ENCODE data around the gene ZNF202.
"Not testable (repeated sequence)": the region's sequence is repeated elsewhere in the genome, so short reads cannot be mapped to it uniquely, and the experiment has no call there.

Gene ZNF202

DNA sequence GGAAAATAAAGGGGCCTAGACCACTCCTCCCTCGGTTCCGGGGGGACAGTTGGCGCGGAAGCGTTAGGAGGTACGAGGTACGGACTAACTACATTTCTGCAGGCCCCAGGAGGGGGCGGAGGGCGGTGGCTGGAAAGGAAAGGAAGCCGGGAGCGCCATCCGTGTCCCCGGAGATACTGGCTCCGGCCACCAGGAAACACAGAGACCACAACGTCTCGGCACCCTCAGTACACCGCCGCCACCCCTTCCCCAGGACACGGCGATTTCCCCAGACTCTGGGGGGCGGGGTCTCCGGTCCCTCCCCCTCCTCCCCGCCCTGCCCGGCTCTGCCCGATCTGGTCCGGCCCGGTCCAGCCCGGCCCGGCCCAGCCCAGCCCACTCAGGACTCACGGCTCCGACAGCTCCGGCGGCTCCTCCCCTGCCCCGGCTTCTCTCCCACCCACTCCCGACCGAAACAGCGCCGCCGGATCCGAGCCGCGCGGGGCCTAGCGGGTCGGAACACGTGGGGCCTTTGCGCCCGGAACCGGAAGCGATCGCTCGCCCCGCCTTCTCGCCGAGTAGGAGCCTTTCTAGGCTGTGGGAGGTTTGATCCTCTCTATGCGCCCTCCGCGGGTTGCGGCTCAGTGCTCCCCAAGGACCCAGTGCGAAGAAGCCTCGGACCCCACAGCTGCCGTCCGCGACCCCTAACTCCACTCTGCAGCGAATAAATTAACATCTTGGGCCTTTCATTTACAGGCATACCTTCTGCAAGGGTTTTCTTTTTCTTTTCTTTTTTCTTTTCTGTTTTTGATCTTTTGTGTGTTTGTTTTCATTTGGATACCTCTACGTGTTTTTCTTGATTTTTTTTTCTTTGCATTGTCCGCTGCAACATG lies at the start of gene ZNF202:
TSS of gene ZNF202 (minus strand) at position 502 of the 872 bp plus-strand sequence. CDS start 10,772 bp downstream, outside the sequence.
- peak; percentile 81 for DNase-seq (ENCODE audit: low read depth)

DNA sequence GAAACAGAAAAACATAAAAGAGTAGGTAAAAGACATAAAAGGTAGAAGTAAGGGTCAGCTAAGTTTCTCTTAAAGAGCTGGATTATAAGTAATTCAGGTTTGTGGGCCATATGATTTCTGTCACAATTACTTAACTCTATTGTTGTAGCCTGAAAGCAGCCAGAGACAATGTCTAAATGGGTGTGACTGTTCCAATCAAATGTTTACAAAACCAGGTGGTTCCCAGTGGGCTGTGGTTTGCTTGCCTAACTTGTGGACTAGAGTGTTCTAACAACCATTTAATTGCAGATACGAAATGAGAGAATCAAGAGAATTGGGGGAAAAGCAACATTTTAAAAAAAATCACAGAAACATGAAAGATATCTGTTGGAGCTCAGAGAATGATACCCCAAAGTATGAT lies 42.1 kb upstream of the ZNF202 start:
- DNase-seq (ENCODE audit: low read depth), result no peak

DNA sequence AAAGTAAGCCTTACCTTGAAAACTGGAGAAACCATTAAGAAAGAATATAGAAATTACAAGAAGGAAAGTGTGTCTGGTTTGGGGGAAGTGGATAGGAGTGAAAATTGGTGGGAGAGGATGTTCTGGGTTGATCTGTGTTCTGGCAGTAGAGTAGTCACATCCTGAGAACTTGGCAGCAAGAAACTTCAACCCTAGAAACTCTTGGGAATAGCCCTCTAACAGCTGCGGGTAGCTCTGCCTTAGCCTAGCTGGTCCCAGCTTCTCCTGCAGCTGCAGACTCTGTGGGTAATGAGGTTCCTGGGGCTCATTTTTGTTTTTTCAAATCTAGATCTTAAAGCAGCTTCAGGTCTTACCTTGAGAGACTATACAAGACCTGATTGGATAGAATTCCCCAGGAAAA lies 37.1 kb upstream of the ZNF202 start:
- no peak for DNase-seq (ENCODE audit: low read depth)

- DNase-seq (ENCODE audit: low read depth), result no peak
Measured at GRCh38 chr11:123775715-123776549, 34.5 kb upstream of the ZNF202 start.

GRCh38 chr11:123775289-123775688 lies 33.8 kb upstream of the ZNF202 start:
- no peak for DNase-seq (ENCODE audit: low read depth)

DNA sequence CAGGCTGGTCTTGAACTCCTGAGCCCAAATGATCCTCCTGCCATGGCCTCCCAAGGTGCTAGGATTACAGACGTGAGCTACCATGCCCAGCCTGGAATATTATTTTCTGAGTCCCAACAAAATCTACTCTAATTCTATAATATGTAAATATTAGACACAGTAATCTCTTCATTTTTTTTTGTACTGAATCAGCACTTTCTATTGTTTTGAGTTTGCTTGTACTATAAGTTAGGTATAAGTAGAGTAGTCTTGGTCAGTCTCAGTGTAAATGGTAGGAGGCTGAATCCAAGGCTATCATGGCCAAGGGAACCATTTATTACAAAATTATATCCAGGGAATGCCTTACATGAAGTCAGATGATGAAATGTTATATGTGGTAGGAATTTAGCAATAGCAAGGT lies 32.5 kb upstream of the ZNF202 start:
- DNase-seq (ENCODE audit: low read depth), result no peak

GRCh38 chr11:123773026-123773425 lies 31.6 kb upstream of the ZNF202 start:
- no peak for DNase-seq (ENCODE audit: low read depth)

DNA sequence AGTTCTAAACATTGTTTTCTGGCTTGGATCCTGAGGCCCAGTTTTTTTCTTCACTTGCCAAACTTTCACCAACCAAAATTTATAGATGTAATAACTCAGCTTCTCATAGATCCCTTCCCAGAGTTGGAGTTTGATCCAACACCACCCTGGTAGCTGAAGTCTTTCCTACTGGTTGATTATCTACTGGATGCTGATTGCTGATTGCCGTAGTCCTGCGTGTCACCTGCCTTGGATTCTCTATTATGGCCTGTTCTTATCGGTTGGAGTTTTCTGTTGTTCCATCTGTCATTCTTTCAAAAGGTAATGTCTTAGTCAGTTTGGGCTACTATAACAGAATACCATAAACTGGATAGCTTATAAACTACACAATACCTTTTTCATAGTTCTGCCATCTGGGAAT lies 30.2 kb upstream of the ZNF202 start:
- DNase-seq (ENCODE audit: low read depth), result no peak

DNA sequence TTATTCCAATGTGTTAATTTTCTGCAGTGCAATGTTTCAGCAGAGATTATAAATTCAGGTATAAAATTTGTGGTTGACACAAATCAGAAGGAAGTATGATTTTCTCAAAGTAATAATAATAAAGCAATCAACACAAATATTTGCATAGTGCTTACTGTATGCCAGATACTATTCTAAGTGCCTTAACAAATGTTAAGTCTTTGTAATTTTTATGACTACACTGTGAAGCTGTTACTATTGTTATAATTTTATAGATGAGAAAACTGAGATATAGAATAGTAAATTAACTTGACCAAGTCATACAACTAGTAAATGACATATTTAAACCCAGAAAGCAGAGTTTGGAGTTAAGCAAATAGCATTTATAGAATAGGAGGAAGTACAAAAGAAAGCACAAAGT lies 29.3 kb upstream of the ZNF202 start:
- DNase-seq (ENCODE audit: low read depth), result no peak

- no peak for DNase-seq (ENCODE audit: low read depth)
Measured at GRCh38 chr11:123765601-123766000, 24.1 kb upstream of the ZNF202 start.

DNA sequence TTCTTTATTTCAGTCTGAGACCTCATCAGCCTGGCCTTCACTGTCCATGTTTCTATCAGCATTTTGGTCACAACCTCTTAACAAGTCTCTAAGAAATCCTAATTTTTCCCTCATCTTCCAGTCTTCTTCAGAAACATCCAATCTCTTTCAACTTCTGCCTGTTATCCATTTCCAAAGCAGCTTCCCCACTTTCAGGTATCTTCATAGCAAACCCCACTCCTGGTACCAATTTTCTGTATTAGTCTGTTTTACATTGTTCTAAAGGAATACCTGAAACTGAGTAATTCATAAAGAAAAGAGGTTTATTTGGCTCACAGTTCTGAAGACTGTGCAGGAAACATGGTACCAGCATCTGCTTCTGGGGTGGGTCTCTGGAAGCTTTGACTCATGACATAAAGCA lies 21.0 kb upstream of the ZNF202 start:
- DNase-seq (ENCODE audit: low read depth), result no peak

DNA sequence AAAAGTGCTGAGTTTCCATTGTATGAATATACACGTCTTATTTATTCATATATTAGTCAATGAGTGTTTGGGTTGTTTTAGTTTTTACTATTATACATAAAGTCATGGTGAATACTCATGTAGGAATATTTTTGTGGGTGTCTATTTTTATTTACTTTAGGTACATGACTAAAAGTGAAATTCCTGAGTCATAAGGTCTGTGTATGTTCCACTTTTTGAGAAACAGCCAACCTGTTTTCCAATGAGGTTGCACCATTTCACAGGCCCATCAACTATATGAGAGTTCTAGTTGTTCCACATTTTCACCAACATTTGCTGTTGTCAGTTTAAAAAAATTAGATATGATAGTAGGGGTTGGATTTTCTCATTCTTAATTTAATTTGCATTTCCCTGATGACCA lies 19.4 kb upstream of the ZNF202 start:
- no peak for DNase-seq (ENCODE audit: low read depth)

GRCh38 chr11:123757976-123758375 lies 16.5 kb upstream of the ZNF202 start:
- DNase-seq (ENCODE audit: low read depth), result no peak

GRCh38 chr11:123755813-123756212 lies 14.4 kb upstream of the ZNF202 start:
- no peak for DNase-seq (ENCODE audit: low read depth)

DNA sequence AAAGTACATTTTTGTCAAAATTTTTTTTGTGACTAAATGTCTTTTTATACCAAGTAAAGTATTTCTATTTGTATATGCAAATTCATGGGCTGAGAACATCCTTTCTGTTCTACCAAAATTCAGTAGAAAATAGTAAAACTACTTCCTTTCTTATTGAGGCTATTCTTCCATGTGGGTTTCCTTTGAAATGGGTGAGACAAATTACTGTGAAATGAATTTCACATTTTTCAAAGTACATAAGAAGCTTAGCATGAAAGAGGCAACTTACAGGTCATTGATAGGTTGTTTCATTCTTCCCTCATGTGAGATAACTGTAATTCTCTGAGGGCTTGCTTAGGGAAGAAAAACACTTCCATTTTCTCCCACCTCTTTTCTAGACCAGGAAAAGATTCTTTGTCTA lies 13.9 kb upstream of the ZNF202 start:
- DNase-seq (ENCODE audit: low read depth), result no peak

DNA sequence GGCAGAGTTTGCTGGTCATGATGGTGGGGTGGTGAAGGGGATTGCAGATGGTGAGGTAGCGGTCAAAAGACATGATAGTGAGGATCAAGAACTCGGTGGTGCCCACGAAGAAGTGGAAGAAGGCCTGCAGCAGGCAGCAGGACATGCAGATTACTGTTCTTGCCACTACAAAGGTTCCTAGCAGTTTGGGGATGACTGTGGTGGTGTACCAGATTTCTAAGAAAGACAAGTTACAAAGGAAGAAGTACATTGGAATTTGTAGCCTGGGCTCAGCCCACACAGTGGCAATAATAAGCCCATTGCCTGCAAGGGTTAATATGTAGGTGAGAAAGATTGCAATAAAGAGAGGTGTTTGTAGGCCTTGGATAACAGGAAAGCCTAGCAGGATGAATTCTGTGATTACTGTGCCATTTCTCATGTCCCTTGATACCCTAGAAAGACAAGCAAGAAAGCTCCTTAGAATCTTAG lies 12.7 kb upstream of the ZNF202 start, which contains the start of gene OR6X1:
TSS of gene OR6X1 (minus strand) at position 418 of the 468 bp plus-strand sequence. CDS start at position 418, 0 bp downstream.
- DNase-seq (ENCODE audit: low read depth), result no peak

DNA sequence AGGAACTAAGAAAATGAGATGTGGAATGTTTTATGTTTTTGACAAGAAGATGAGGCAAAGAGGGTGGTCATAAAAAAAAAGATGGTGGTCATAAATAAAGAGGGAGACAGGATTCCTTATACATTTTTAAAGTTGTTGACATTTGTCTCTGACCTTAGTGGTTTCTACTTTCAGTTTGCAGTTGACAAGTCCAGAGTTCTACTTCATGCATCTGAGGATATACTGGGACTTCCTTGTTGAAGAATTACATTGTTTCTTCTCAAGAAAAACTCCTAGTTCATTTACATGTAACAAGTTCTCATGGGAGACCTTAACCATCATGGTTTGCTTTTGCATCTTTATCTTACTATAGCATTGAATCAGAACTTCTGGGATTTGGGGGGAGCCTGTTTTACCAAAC lies 11.7 kb upstream of the ZNF202 start:
- DNase-seq (ENCODE audit: low read depth), result no peak

GRCh38 chr11:123751781-123752180 lies 10.3 kb upstream of the ZNF202 start:
- DNase-seq (ENCODE audit: low read depth), result no peak

DNA sequence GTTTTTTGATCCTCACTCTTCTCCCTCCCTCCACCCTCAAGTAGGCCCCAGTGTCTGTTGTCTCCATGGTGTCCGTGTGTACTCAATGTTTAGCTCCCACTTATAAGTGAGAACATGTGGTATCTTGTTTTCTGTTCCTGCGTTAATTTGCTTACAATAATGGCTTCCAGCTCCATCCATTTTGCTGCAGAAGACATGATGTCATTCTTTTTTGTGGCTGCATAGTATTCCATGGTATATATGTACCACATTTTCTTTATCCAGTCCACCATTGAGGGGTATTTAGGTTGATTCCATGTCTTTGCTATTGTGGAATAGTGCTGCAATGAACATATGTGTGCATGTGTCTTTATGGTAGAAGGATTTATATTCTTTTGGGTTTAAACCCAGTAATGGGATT lies 6.9 kb upstream of the ZNF202 start:
- DNase-seq (ENCODE audit: low read depth), result not testable (repeated sequence)

DNA sequence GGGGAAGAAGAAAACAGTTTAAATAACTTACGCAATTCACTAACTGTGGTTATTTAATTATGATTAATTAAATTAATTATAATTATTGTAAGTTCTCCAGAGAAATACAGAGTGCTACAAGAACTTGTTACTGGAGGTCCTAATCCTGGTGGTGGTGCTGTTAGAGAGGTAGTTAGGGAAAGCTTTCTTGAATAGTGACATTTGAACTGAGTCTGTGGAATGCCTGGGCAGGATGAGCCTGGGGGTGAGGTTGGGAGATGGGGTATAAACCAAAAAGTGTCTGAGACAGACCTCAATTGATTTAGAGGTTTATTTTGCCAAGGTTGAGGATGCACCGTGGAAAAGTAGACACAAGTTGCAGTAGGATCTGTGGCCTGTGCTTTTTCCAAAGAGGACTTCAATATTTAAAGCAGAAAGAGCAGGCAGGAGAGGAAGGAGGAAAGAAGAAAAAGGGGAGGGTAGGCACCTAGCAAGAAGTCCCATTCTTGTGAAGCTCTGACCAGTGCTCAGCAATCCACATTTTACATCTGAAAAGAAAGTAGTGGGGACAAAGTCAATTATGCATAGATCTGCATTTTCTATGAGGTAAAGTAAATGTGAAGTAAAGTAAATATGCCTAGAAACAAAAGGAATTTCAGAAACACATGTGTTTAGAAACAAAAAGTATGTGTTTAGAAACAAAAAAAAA lies 4.4 kb upstream of the ZNF202 start:
- no peak for DNase-seq (ENCODE audit: low read depth)

DNA sequence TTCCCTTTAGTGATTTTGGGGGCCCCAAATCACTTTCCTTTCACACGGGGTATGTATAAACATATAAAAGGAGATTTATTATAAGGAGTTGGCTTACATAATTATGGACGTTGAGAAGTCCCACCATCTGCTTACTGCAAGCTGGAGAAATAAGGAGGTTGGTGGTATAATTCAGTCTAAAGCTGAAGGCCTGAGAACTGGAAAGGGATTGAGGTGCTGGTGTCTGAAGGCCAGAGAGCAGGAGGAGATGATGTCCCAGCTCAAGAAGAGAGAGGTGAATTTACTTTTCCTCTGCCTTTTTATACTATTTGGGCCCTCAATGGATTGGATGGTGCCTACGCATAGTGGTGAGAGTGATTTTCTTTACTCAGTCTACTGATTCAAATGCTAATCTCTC lies 1.3 kb upstream of the ZNF202 start:
- DNase-seq (ENCODE audit: low read depth), result no peak

- no peak for DNase-seq (ENCODE audit: low read depth)
Measured at GRCh38 chr11:123742031-123742723, 717 bp upstream of the ZNF202 start.

Measured in stimulated activated CD8-positive, alpha-beta memory T cell treated with anti-CD3 and anti-CD28 coated beads, Interleukin-15, amount 100 ng/mL, for 24 hours (primary cell).